Right cardiac atrium (tissue), 5 donors: ENCODE results near the gene RALY. TPM values are rescaled to one million over a fixed set of nuclear protein-coding genes. Genes with fewer than 3 reads are reported as not detected.

Source experiments
- ATAC-seq, 2 donors: fragments of 200-7000 bp; cut with Tn5 transposase; one replicate each; pipeline versions ENCODE4 v1.8.0 to v1.9.1; 2020; ENCODE audit warnings: moderate library complexity in 2 of 2, mild to moderate bottlenecking in 1 of 2
- DNase-seq, 3 donors: peaks; one replicate each; pipeline ENCODE4 v3.0.0-alpha.2; 2020
- H3K27ac ChIP-seq: one replicate; pipeline ENCODE4 v1.5.1; 2013; ENCODE audit warnings: mild to moderate bottlenecking, low read length, control low read depth, moderate library complexity
- H3K27me3 ChIP-seq: one replicate; pipeline ENCODE4 v1.6.1; 2013; ENCODE audit not compliant: control insufficient read depth, insufficient read depth
- H3K4me1 ChIP-seq: one replicate; pipeline ENCODE4 v1.6.1; 2013; ENCODE audit warnings: low read length; ENCODE audit not compliant: control insufficient read depth, insufficient read depth
- H3K4me3 ChIP-seq: one replicate; pipeline ENCODE4 v1.5.1; 2013; ENCODE audit warnings: low read length, control low read depth
- H3K9me3 ChIP-seq: one replicate; pipeline ENCODE4 v1.6.1; 2013; ENCODE audit warnings: low read length; ENCODE audit not compliant: control insufficient read depth
- WGBS: extraction: QIAGEN DNeasy Blood & Tissue Kit; methylation state at CpG from one replicate; pipeline ENCODE4 v1.1.7; 2013; 5-methylcytosine and 5-hydroxymethylcytosine counted together
- intact Hi-C, 4 donors: fragments of 100-400 bp; cut with DNase I; formaldehyde crosslinking; loops; one replicate each; pipeline versions ENCODE4 v1.11.0 to v1.14.0; 2022 to 2023
- polyA plus RNA-seq: library from polyadenylated mRNA; stranded (reverse); fragments of 200-250 nt; gene quantifications from one replicate; pipeline ENCODE4 v1.2.3, GENCODE V29; 2013
- total RNA-seq, 4 donors: library from RNA; stranded (reverse); fragmentation: NEBNext Ultra II Directional; extraction: Animal tissue kit (Norgen Biotek cat#: 25700); gene quantifications; one replicate each; pipeline ENCODE4 v1.2.1, GENCODE V29; 2021
- donor health status: healthy with polysubstance abuse.
- donor health status: DM: no; HTN: yes; CAD: no.
- donor health status: DM: no; HTN: no; CAD: no.
- donor health status: DM: no; HTN: yes; CAD: no; lungs with severe emphysema.
- donor health status: DM: yes; HTN: yes; CAD: no.

The RALY gene
- total and polyA plus RNA-seq, 5 donors = 98.6 to 137 (median 116) TPM

- Histone ChIP-seq H3K4me1 (peaks cover 2% of the 10 kb centered on the region), H3K4me3 (no peak overlapping the region), H3K27ac (no peak overlapping the region), H3K9me3 (no peaks in the 10 kb centered on the region), H3K27me3 (no peaks in the 10 kb centered on the region)
- WGBS = 93% methylated on average over 5 of the region's 5 CpGs
- ATAC-seq = no peak
- intact Hi-C loops = no loop called here
- DNase-seq = no peak
Measured at GRCh38 chr20:33986560-33987216, 7.0 kb upstream of the RALY start.

- no peak for ATAC-seq
- H3K4me1 ChIP-seq = peaks cover 10% of the 10 kb centered on the region
- intact Hi-C loops = loop anchor here in 1 of 4 donors (5.0 kb wide), 2 partner anchors 52 to 198 kb away; no protein-coding TSS in a partner anchor
- DNase-seq = no peak
- H3K27ac ChIP-seq = no peak overlapping the region
- no peak overlapping the region for H3K4me3 ChIP-seq
- H3K27me3 ChIP-seq = no peaks in the 10 kb centered on the region
- no peaks in the 10 kb centered on the region for H3K9me3 ChIP-seq
- 92% methylated on average over 4 of the region's 4 CpGs for WGBS
Measured at GRCh38 chr20:33990075-33990474, 3.6 kb upstream of the RALY start.

- DNase-seq = no peak
- Histone ChIP-seq H3K27me3 (no peaks in the 10 kb centered on the region), H3K4me1 (peaks cover 13% of the 10 kb centered on the region), H3K27ac (no peak overlapping the region), H3K9me3 (no peaks in the 10 kb centered on the region), H3K4me3 (no peak overlapping the region)
- ATAC-seq = no peak
- intact Hi-C loops = loop anchor here in 1 of 4 donors (5.0 kb wide), 2 partner anchors 51 to 199 kb away; no protein-coding TSS in a partner anchor
- WGBS = 95% methylated on average over 6 of the region's 6 CpGs
Measured at GRCh38 chr20:33991502-33991901, 2.2 kb upstream of the RALY start.

- 44% methylated on average over 20 of the region's 20 CpGs for WGBS
- intact Hi-C loops = loop anchor here in 1 of 4 donors (5.0 kb wide), 2 partner anchors 50 to 200 kb away; no protein-coding TSS in a partner anchor
- Histone ChIP-seq H3K4me1 (peaks cover 15% of the 10 kb centered on the region), H3K9me3 (no peaks in the 10 kb centered on the region), H3K4me3 (peak overlapping the region; percentile 89), H3K27ac (peak overlapping the region; percentile 86), H3K27me3 (no peaks in the 10 kb centered on the region)
- ATAC-seq = no peak
- DNase-seq = no peak
Measured at GRCh38 chr20:33992145-33992922, 1.4 kb upstream of the RALY start.

- Histone ChIP-seq H3K9me3 (no peaks in the 10 kb centered on the region), H3K27me3 (no peaks in the 10 kb centered on the region), H3K4me3 (peak overlapping the region; percentile 89), H3K4me1 (peaks cover 19% of the 10 kb centered on the region), H3K27ac (peak overlapping the region; percentile 88)
- ATAC-seq = peak; percentile 95 to 96
- WGBS = under 1% methylated on average over 35 of the region's 35 CpGs
- intact Hi-C loops = loop anchor here in 1 of 4 donors (5.0 kb wide), 2 partner anchors 49 to 201 kb away; no protein-coding TSS in a partner anchor
- DNase-seq = peak; percentile 99 to 100 (median 100)
Measured at GRCh38 chr20:33992923-33993575, 662 bp upstream of the RALY start.

GRCh38 chr20:33994222-33994913 is 657 bp downstream of the RALY start:
- Histone ChIP-seq H3K27me3 (no peaks in the 10 kb centered on the region), H3K9me3 (no peaks in the 10 kb centered on the region), H3K27ac (peak overlapping the region; percentile 94), H3K4me3 (peak overlapping the region; percentile 72), H3K4me1 (peaks cover 27% of the 10 kb centered on the region)
- ATAC-seq (peak; percentile 69 to 75), DNase-seq (peak; percentile 91 to 96 (median 95))
- intact Hi-C loops = loop anchor here in 1 of 4 donors (5.0 kb wide), 2 partner anchors 48 to 202 kb away; no protein-coding TSS in a partner anchor
- under 1% methylated on average over 57 of the region's 57 CpGs for WGBS

GRCh38 chr20:33995053-33995831 is 1.5 kb downstream of the RALY start:
- no peaks in the 10 kb centered on the region for H3K27me3 ChIP-seq
- H3K9me3 ChIP-seq = no peaks in the 10 kb centered on the region
- intact Hi-C loops = no loop called here
- DNase-seq = no peak
- no peak overlapping the region for H3K27ac ChIP-seq
- H3K4me1 ChIP-seq = peaks cover 29% of the 10 kb centered on the region
- ATAC-seq = no peak
- WGBS = 10% methylated on average over 8 of the region's 8 CpGs
- H3K4me3 ChIP-seq = peak overlapping the region; percentile 72

GRCh38 chr20:33999025-33999649 is 5.4 kb downstream of the RALY start:
- 81% methylated on average over 7 of the region's 7 CpGs for WGBS
- Histone ChIP-seq H3K4me3 (no peak overlapping the region), H3K4me1 (peaks cover 21% of the 10 kb centered on the region), H3K9me3 (no peaks in the 10 kb centered on the region), H3K27ac (no peak overlapping the region), H3K27me3 (no peaks in the 10 kb centered on the region)
- ATAC-seq = no peak
- no peak for DNase-seq
- intact Hi-C loops = no loop called here

- Histone ChIP-seq H3K9me3 (no peaks in the 10 kb centered on the region), H3K27ac (no peak overlapping the region), H3K27me3 (no peaks in the 10 kb centered on the region), H3K4me1 (peaks cover 24% of the 10 kb centered on the region), H3K4me3 (no peak overlapping the region)
- DNase-seq = no peak
- intact Hi-C loops = no loop called here
- 52% methylated on average over 2 of the region's 2 CpGs for WGBS
- no peak for ATAC-seq
Measured at GRCh38 chr20:34001378-34001777, 7.7 kb downstream of the RALY start.
